Measurements from ENCODE around the gene CDAN1.

Gene CDAN1

GRCh38 chr15:42735382-42736165 is 1.4 kb downstream of the CDAN1 start:
- DNase-seq (ENCODE audit: low read depth in 3 of 3), result no peak

DNA sequence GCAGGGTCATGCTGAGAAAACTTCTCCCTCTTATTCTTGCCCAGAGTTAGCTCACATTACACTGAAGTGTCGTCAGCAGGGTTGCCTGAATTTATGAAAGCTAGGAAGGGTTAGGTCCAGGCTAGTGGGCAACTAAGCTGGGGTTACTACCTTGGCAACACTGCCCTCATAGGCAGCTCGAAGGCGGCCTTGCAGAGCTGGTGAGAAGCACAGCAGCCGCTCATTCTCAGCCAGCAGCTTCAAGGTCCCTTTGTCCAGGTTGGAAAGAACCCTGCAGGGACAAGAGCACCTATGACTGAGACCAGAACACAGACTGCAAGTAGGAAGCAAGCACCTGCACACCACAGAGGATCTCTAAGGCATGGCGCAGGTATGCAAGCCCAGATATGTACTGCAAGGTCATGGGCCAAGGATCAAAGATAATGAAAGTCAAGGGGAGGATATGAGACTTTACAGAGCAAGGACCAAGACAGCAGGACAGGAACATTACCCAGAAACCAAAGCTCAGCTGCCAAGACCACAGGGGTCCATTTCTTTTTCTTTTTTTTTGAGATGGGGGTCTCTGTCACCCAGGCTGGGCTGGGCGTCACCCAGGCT is 2.8 kb downstream of the CDAN1 start:
- no peak for DNase-seq (ENCODE audit: low read depth in 3 of 3)

DNA sequence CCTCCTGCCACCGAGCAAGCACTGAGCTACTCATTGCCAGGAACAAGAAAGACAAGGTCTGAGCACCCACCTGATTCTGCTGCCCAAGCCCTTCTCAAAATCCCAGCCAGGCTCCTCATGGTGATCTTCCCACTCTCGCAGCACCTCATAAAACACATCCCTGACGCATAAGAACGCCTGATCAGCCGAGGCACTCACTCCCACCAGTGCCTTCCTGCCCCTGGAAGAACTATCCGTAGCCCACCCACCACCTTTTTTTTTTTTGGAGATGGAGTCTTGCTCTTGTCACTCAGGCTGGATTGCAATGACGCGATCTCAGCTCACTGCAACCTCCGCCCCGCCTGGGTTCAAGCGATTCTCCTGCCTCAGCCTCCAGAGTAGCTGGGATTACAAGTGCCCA is 3.9 kb downstream of the CDAN1 start:
- no peak for DNase-seq (ENCODE audit: low read depth in 3 of 3)

GRCh38 chr15:42732095-42732827 is 4.7 kb downstream of the CDAN1 start:
- no peak for DNase-seq (ENCODE audit: low read depth in 3 of 3)

DNA sequence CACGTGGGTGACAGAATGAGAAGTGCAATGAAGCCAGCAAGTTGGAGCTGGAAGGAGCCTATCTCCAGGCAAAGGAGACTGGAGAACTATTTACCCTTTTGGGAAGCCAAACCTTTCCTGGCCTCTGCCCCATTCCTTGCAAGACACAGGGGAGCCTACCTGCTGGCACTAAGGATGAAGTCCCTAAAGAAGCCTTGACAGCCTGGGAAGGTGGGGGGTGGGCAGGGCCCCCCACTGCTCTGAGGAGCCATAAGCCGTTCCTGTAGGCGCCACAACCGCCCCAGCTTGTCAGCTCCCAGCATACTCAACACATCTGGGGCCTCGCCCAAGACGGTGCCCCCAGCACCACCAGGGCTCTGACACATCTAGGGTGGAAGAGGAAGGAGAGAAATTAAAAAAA is 5.5 kb downstream of the CDAN1 start:
- DNase-seq (ENCODE audit: low read depth in 3 of 3), result no peak

DNA sequence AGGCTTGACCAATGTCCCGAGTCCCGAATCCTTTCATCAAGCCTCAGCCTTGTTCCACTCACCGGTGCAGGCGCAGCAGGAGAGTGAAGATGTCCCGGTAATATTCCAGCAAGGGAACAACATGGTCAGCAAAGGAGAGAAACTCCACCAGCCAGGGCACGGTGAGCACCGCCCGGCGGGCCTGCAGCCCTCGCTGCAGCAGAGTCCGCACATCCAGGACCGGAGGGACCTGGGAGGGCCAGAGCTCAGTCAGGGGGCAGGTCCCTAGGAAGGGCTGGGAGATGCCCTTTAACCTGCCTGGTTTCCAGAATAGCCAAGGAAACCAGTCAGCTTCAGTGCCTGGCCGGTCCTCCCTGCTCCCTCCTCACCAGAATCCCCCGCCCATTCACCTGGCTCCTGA is 6.4 kb downstream of the CDAN1 start:
- DNase-seq (ENCODE audit: low read depth in 3 of 3), result no peak

DNA sequence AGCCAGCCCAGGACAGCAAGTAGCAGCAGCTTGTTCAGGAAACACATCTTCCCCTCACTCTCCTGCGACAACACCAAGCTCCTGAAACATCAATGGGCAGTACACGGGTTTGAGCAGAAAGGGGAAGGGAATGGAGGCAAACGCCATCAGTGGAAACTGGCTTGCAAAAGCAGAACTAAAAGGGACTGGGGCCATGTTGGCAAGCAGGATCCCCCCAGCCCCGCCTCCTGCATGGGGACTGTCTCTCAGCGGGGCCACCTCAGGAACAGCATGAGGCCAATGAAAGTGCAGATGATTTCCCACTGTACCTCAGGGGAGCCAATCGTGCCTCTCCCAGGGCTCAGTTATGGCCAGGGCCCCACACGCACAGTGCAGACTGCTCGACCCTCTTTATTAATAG is 6.8 kb downstream of the CDAN1 start:
- DNase-seq (ENCODE audit: low read depth in 3 of 3), result no peak

- DNase-seq (ENCODE audit: low read depth in 3 of 3), result no peak
Measured at GRCh38 chr15:42729409-42729808, 7.5 kb downstream of the CDAN1 start.

- DNase-seq (ENCODE audit: low read depth in 3 of 3), result no peak
Measured at GRCh38 chr15:42728972-42729371, 8.0 kb downstream of the CDAN1 start.

- no peak for DNase-seq (ENCODE audit: low read depth in 3 of 3)
Measured at GRCh38 chr15:42728560-42728959, 8.4 kb downstream of the CDAN1 start.

DNA sequence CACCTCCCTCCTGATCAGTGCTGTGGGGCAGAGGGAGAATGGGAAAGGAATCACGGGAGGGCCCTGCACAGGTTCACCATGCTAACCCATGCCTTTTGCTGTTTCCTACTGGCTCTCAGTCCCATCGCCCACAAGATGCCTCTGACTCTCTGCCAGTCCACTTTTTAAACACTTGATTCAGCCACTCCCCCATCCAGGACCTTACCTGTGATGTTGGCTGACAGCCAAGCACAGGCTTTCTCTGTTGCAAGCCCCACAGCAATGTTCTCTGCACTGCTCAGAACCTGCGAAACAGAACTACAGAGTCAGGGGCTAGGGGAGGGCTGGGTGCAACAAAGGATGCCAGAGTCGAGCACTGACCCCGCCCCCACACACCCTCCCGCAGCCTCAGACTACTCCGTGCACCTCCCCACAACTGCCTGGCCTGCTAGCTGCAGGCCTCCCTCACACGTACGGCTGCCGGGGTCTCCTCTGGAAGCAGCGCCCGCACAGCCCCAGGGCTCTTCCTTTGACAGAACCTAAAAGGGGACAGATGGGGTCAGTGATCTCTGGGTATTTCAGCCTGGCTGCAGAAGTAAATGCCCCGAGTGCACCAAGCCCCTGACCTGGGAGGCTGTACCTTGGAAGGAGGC is 9.1 kb downstream of the CDAN1 start:
- DNase-seq (ENCODE audit: low read depth in 3 of 3), result no peak

DNA sequence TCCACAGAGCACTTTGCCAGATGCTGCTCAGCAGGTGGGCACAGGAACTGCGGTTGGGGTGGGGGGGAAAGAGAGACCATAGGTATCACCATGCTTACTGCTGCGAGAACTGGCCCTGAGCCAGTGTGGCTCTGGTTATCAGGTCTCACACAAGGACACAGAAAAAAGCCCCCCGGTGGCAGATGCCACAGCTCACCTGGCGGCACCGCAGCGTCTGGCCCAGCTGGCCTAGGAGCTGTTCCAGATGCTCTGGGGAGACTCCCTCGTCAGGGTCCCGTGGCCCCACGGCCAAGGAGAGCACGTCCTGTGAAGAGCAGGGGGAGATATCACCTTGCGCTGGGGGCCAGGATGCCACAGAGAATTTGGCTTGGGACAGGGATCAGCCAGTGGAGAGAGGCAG is 10.8 kb downstream of the CDAN1 start:
- no peak for DNase-seq (ENCODE audit: low read depth in 3 of 3)

GRCh38 chr15:42725331-42725903 is 11.5 kb downstream of the CDAN1 start:
- no peak for DNase-seq (ENCODE audit: low read depth in 3 of 3)

DNA sequence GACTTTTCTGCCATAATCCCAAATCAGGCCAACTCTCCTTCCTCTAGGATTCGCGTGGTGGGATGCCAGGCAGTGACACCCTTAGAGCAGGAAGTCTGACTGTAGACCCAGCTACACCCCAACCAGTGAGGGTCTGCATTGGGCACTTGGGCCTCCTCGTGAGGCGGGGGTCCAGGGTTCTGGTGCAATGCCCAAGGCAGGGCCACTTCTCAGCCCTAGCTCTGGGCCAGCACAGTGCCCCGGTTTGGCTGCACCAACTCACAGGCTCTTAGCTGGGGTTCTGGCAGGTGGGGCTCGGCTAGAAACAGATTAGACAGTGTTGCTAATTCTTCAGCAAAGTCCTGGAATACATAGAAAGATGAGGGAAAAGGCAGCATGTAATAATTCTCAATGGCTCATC is 12.7 kb downstream of the CDAN1 start:
- no peak for DNase-seq (ENCODE audit: low read depth in 3 of 3)

- DNase-seq (ENCODE audit: low read depth in 3 of 3), result no peak
Measured at GRCh38 chr15:42723068-42723467, 13.9 kb downstream of the CDAN1 start.

DNA sequence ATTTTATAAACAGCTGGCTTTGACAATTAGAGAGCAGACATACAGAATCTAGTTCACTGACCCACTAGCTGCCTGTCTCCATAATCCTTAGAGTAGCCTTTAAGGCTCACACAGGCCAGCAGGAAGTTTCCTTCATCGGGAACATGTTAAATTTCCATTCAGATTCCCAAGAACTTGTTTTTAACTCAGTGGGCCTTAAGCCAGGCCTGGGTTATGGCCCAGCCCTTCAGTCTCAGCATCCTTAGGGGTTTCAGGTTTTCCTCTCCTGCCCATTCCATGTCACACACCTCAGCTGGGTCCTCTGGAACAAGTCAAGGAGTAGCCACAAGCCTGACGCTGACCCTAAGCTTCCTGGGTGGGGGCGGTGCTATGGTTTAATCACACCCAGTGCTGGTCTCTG is 15.0 kb downstream of the CDAN1 start:
- DNase-seq (ENCODE audit: low read depth in 3 of 3), result no peak

- no peak for DNase-seq (ENCODE audit: low read depth in 3 of 3)
Measured at GRCh38 chr15:42721016-42721415, 15.9 kb downstream of the CDAN1 start.

- no peak for DNase-seq (ENCODE audit: low read depth in 3 of 3)
Measured at GRCh38 chr15:42720071-42720470, 16.9 kb downstream of the CDAN1 start.

GRCh38 chr15:42719043-42719442 is 17.9 kb downstream of the CDAN1 start:
- DNase-seq (ENCODE audit: low read depth in 3 of 3), result no peak

DNA sequence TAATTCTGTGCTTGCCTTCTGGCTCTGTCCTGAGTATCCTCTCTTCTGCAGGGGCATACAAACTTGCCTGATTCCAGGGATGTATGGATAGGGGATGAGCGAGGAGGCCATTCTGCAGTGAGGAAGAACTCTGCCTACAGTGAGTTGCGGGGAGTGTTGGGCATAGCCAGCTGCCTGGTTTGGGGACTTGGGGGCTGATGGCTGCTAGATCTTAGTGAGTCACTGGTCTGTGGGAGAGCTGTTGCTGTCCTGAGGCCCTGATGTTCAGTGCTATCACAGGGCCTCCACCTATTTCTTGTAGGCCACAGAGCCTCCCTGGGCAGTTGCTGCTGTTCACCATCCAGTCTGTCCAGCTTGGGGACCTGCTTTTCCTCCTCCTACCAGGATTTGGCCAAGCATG is 20.3 kb downstream of the CDAN1 start:
- DNase-seq (ENCODE audit: low read depth in 3 of 3), result no peak

- no peak for DNase-seq (ENCODE audit: low read depth in 3 of 3)
Measured at GRCh38 chr15:42716125-42716524, 20.8 kb downstream of the CDAN1 start.

DNA sequence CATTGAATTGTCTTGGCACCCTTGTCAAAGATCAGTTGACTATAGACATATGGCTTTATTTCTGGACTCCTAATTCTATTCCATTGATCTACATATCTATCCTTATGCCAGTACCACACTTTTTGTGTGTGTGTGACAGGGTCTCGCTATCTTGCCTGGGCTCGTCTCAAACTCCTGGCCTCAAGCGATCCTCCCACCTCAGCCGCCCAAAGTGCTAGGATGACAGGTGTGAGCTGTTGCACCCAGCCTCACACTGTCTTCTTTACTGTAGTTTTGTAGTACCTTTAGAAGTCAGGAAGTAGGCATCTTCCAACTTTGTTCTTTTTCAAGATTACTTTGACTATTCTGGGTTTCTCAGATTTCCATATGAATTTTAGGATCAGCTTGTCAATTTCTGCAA is 24.3 kb downstream of the CDAN1 start:
- no peak for DNase-seq (ENCODE audit: low read depth in 3 of 3)
